ENCODE results near the gene BTNL8.

BTNL8 gene

GRCh38 chr5:180969406-180969805 lies 70.4 kb downstream of the BTNL8 start:
- no peak for DNase-seq (ENCODE audit: low spot score)

GRCh38 chr5:180970336-180970735 lies 71.4 kb downstream of the BTNL8 start:
- no peak for DNase-seq (ENCODE audit: low spot score)

GRCh38 chr5:180970875-180971274 lies 71.9 kb downstream of the BTNL8 start:
- no peak for DNase-seq (ENCODE audit: low spot score)

DNA sequence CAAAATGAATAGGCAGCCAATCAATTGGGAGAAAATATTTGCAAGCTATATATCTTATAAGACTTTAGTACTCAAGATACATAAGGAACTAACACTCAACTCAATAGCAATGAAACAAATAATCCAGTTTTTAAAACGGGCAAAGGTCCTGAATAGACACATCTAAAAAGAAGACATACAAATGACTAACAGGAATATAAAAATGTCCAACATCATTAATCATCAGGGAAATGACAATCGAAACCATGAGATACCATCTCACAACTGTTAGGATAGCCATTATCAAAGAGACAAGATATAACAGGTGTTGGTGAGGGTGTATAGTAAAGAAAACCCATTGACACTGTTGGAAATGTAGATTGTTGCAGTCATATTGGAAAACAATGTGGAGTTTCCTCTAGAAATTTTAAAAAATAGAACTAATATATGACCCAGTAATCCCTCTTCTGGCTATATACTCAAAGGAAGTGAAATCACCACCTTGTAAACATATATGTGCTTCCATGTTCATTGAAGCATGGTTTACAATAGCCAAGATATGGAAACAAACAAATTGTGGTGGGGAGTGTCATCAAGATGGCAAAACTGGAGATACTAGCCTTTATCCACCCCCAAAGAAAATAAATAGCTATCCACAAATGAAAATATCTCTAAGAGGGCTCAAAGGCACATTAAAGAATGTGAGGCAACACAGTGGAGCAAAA lies 75.8 kb downstream of the BTNL8 start:
- no peak for DNase-seq (ENCODE audit: low spot score)

- no peak for DNase-seq (ENCODE audit: low spot score)
Observed at GRCh38 chr5:180975338-180975737, 76.4 kb downstream of the BTNL8 start.

DNA sequence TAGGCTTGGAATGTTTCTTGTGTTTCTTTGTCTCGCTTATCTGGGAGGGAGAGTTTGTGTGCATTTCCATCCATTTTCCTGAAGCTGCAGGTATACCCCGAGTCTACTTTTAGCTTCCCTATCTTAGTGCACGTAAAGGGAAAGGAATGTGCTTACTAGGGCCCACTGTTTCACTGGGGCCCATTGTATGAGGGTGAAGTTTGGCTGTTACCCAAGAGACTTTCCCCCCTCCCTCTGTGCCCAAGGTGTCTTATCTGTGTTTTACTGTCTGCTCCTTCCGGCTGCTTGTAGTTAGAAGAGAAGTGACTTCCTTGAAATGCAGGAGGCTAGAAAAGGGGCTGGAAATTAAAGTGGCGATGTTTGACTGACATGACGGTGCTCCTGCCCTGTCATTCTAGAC lies 77.6 kb downstream of the BTNL8 start:
- no peak for DNase-seq (ENCODE audit: low spot score)

DNA sequence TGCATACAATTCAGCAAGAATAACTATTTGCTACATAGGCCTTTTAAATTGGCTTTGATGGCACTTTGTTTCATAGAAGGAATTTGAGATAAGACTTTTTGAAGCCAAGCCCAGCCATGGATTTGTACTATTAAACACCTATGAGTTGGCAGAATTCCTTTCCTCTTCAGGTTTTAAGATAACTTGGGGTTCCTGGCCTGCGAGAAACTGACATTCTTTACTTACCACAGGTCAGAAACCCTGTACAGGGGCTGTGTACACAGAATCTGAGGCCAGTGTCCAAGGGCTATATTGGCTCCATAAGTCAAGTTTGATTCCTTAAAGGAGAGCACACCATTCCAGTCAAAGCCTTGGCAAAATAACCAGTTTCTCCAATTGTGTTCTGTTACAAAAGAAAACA lies 78.9 kb downstream of the BTNL8 start:
- DNase-seq (ENCODE audit: low spot score), result no peak

DNA sequence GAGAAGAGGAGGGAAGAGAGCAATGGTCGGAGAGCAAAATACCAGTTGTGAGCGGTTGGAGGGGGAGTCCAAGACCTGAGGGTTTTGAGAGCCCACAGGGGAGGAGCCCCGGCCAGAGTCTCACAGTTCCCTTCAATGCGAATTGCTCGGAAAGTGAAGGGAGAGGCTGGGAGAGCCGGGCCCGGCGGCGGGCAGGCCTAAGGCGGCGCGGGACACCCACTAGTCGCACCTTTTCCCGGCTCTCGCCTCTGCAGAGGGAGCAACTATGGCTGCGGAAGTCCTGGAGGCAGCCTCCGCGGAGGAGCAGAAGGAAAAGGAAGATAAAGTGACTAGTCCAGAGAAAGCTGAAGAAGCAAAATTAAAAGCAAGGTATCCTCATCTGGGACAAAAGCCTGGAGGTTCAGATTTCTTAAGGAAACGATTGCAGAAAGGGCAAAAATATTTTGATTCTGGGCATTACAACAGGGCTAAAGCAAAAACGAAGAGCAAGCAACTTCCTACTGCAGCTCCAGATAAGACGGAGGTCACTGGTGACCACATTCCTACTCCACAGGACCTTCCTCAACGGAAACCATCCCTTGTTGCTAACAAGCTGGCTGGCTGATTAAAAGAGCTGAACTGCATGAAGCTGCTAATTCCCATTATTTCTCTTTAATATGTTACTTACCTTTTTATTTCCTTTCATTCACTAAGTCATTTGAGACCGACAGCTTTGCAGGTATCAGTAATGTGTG lies 83.2 kb downstream of the BTNL8 start:
- DNase-seq (ENCODE audit: low spot score), result no peak

- DNase-seq (ENCODE audit: low spot score), result no peak
Observed at GRCh38 chr5:180988016-180988415, 89.1 kb downstream of the BTNL8 start.

DNA sequence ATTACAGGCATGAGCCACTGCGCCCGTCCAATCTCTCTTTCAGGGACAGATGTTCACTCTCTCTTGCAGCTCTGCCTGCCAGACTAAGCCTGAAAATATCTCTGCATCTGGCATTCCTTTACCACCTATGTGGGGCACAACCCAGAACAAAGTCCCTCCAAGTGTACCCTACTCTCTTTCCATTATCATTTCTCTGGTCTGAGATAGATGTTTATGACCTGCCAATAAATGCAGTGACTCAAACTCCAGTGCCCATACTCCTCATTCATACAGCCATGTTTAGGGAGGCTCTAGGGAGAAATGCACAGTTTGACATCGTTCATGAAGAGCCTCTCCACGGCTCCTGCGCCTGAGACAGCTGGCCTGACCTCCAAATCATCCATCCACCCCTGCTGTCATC lies 89.6 kb downstream of the BTNL8 start, which contains the start of gene BTNL3:
Gene BTNL3 (plus strand): TSS at position 255 of the 400 bp plus-strand sequence. CDS start 183 bp downstream, outside the sequence.
- no peak for DNase-seq (ENCODE audit: low spot score)

DNA sequence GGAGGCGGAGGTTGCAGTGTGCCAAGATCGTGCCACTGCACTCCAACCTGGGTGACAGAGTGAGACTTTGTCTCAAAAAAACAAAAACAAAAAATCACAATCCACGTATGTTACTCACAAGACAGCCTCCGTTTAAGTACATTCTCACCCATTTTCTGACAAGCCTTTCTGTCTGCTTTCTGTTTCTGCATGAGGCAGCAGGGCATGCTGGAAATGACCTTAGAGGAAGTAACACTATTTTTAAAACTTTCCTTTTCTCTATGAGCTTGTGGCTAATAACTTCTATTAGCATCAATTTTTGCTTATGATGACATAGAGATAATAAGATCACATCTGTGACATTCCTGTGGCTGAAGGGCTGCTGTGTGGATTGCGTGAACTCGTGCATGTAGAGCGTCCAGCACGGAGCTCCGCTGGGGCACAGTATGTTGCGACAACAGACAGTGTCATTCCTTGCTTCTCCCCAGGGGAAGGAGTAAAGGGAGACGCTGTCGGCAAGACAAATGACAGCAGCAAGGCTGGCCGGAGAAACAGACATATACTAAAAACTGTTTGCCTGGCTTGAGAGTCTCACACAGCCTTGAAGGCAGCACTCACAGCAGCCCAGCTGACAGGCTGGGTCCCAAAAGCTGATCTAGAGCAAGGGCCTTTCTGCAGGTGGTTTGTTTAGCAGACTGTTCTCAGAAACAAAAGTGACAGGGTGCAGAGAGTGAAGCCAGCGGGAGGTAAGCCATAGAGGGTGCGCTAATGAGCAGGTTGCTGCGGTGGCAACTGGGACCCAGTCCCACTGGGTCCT lies 91.3 kb downstream of the BTNL8 start:
- DNase-seq (ENCODE audit: low spot score), result no peak

DNA sequence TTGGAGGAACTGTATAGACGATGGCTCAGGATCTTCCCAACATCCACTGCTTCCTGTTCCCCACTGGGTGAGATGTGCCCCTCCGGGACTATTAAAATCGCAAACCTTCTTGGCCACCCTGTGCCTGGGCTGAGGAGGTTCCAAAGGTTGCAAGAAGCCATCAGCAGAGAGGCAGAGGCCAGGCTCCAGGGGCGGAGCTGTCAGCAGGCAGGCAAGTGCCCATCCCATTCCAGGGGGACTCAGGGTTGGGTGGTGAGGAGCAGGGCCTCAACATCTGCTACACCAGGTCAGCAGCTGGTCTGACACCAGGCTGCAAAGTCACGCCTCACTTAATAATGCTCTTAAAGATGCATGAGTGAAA lies 91.9 kb downstream of the BTNL8 start:
- no peak for DNase-seq (ENCODE audit: low spot score)
